Measurements from ENCODE around the gene ESRRB.

GRCh38 chr14:76462330-76462729 is 86.4 kb downstream of the ESRRB start:
- no peak for TF ChIP-seq CTCF (IDR thresholded peaks at IDR 0.05)
- no peak for TF ChIP-seq POLR2AphosphoS5 (IDR thresholded peaks at IDR 0.05)

All from breast epithelium (tissue), 3 donors.